GM21515 (cell line): ENCODE data around the gene TRDN.
"Not testable (repeated sequence)": the region's sequence is repeated elsewhere in the genome, so short reads cannot be mapped to it uniquely, and the experiment has no call there.

ENCODE experiments used
- ATAC-seq: cut with Tn5 transposase; IDR thresholded peaks from one replicate; pipeline ENCODE4 v1.9.1; 2021; ENCODE audit not compliant: unreplicated experiment

TRDN gene

DNA sequence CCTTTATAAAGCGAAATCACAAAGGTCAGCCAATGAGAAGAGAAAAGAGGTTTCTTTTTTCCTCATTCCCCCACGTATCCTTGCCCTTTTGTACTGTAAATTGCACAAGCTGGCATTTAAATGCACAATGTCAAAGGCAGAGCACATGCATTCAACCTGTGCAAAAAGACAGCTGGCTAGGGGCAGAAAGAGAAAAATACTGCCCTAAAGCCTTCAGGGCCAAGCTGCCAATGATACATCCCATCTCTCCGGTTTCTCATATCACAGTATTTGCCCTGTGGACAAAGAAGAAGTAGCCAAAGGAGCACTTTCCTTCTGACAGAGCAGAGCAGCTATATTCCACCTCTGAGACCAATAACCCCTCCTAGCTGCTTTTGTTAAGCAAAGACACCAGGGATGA is 219.2 kb downstream of the TRDN start:
- ATAC-seq = no peak

DNA sequence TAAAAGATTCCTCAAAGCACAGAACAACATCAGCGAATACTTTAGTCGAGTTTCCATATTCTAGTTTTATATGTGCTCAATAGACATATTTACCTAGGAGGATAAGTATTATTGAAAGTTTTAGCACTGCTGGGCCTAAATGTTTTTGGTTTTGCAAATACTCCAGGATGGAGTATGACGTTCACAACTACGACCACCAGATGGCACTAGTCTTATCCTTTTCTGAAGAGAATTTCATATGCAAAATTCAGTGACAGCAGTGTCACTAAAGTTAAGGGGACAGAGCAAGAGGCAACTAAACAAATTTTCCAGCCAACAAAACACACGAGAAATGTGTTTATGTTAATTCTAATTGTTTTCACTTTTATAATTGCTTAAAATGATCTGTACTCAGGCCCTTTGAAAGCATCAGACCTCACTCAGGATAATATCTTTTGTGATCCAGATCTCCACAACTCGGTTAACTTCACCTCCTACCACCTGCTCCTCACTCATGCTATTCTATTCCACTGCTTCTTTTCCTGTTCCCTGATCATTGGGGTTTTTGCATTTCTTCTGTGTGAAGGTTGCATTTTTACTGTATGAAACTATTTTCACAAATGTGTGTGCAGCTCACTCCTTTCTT is 220.8 kb downstream of the TRDN start:
- peak; percentile 95 for ATAC-seq

DNA sequence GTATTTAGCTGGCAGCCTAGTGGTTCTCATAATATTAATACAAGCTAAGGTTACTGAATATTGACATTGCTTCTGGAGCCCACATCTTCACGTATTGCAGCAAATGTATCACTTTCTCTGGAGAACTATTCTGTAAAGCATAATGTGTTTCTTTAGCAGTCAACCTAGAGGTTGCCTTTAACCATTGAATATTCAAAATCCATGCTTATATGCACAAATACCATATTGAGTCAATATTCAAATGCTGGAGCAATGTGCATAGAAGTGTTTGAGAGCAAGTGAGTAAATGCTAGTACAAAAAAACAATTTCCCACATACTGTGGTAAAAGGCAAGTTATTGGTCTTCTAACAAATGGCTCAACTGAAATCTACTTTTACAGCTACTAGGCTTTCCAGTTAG is 231.8 kb downstream of the TRDN start:
- no peak for ATAC-seq

DNA sequence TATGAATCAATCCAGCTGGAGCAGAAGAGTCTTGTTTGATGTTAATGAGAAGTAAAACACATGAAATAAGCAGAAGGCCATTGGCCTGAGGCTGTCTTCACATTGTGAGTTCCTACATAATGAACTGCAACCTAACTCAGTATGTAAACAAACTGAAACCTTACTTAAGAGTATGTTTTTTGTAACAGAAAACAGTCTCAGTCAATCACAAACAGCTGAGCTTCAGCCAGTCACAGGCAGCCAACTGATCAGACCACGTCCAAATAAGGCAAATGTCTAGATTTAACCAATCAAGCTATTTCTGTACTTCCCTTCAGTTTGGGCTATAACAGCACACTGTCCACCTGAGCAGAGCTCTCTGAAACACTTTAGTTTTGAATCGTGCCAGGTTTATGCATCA is 234.7 kb downstream of the TRDN start:
- peak; percentile 99 for ATAC-seq

DNA sequence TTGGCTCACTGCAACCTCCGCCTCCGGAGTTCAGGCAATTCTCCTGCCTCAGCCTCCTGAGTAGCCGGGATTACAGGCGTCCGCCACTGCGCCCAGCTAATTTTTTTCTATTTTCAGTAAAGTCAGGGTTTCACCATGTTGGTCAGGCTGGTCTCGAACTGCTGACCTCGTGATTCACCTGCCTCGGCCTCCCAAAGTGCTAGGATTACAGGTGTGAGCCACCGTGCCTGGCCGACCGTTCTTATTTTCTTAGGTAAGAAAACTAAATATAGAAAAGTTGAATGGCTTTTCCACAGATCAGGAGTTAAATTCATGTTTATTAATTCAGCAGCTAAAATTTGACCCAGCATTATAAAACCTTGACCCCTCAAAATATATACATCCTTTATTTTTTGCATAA is 238.7 kb downstream of the TRDN start:
- ATAC-seq = no peak

DNA sequence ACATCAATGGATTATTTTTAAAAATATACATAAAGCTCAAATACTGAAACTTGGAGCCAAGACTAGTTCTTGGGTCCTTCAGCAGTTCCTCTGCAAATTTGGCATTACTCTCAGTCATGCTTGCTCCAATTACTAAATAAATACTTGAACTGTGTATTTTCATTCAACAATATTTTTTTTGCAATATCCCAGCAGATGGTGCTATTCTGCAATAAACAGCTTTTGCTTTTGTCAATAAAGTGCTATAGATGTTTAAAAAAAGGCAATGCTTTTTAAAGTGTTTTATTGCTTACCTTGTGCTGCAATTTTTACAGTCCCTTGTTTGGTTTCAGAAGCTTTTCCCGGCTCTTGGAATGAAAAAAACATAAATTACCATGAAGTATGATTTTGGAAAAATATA is 243.4 kb downstream of the TRDN start:
- ATAC-seq = no peak

DNA sequence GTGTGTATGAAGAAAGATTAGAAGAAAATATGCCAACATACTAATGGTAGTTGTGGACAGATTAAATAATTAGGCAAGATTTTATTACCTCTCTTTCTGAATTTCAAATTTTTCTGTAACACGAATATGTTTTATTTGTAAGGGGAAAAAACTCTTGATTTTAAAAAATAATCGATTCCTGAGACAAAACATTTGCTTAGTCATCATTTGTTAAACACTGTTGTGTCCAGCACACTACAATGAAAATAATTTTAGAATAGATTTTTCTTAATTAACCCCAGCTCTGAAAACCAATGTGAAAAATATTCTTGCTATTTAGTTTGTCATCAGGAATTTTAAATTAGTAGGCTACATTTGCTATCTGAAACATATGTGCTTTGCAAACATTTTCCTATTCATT is 253.0 kb downstream of the TRDN start:
- no peak for ATAC-seq

DNA sequence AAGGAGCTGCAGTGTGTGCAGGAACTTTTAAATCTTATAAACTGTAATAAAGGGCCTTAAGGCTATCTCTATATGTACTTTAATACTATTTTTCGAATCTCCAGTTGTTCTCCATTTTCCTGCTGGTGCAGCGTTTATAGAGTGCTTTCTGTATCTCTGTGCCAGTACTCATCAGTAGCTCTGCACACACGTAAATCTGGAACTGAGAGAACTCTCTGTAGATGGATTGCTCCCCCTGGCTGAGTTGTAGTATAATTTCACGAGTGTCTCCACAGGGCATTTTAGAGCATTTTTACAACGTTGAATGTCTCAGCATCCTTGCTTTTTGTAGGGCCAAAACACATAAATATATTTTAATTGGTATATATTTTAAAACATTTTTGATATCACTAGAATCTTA is 256.5 kb downstream of the TRDN start:
- ATAC-seq = no peak

DNA sequence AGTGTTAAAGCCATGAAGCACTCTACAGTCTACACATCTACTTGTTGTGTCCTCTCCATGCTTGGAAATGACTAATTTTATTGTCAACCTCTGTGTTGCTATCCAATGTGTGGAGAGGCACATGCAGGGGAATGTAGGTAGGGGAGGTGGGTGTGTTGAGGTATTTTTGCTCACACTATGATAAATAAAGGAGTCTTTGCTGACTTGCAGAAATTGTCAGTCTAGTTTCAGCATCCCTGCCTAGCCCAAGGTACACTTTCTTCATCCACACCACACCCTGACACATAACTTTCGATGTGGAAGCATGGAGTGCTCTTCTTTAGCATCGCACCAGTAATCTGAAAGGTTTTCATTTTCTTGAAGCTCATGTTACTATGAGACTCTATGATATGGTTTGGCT is 264.0 kb downstream of the TRDN start:
- no peak for ATAC-seq

DNA sequence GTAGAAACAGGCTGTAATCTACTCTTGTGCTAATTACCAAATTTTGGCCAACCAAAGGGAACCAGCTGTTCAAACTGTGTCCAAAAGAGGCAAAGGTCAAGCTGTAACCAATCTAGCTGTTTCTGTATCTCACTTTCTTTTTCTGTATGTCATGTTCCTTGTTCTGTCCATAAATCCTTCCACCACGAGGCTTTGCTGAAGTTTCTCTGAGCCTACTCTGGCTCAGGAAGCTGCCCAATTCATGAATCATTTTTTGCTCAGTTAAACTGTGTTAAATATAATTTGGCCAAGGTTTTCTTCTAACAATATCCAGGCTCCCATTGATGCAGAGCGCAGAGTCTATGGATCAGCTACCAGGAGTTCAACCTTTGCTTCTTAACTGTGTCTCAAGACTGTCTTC is 272.8 kb downstream of the TRDN start:
- no peak for ATAC-seq

DNA sequence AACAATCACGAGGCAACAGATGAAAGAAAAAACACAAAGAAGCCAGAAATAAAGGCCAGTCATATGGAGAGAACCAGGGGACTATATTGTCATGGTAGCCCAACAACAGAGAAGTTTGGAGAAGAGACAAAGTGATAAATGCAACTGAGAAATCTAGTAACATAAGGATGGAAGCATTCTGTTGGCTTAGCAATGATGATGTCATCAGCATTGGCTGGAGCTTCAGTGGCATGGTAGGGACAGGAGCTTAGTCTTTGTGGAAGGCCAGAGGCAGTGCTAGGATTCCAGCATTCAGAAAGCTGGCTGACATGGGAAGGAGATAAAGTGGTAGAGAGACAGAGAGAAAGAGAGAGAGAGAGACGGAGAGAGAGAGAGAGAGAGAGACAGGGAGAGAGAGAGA is 276.4 kb downstream of the TRDN start:
- no peak for ATAC-seq

DNA sequence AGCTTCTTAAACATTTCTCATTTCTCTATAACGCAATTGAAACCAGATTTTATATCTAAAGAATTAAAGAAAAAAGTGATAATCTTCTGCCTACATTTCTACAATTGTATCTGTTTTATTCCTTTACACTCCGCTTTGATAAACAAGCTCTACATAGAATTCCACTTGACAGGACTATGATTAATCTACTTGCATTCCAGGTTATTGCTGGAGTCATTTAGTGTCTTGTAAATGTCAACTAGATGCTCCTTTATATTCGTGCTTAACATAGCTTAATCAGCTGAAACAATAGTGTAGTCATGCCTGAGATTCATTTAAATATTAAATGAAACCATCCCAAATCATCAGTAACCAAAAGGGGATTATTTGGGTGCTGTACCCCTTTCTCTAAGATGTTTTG is 284.0 kb downstream of the TRDN start:
- ATAC-seq = no peak

DNA sequence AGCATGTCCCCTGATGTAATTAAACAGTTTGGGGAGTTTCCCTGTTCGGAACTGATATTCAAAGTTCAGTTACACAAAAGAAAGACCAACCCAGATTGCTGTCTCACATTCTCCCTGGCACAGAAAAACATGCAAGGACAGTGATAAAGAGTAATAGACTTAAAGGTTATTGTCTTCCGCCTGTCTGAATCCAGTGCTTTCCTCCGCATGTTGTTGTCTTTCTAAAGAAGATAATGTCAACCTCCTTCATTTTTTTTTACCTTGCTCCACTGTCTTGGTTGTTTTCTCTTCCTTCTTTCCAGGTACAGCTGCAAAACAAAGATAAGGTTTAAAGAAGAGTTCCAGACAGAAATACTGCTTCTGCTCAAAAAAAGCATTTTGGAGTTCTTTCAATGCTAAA is 284.5 kb downstream of the TRDN start:
- ATAC-seq = no peak

DNA sequence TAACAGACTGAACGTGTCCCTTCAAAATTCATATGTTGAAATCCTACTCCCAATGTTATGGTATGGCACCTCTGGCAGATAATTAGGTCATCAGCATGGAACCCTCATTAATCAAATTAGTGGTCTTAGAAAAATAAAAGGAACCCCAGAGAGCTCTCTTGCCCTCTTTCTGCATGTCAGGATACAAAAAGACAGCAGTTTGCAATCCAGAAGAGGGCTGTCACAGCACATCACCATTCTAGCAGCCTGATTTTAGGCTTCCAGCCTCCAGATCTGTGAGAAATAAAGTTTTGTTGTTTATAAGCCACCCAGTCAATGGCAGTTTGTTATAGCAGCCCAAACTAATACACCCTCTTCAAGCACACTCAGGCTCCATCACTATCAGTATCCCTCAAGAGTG is 292.9 kb downstream of the TRDN start:
- no peak for ATAC-seq

DNA sequence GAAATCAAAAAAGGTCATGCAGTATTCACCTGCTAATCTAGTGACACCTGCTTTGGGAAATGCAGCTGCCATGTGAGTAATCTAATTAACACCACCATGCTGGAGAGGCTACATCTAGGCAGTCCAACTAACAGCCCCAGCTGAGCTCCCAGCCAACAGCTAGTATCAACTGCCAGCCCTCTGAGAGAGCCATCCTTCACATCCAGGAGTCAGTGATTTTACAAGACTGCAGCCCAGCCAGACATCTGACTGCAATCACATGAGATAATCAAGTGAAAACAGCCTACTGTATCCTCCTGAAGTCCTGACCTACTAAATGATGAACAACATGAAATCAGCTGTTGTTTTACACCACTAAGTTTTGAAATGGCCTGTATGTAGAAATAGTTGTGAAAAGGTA is 298.4 kb downstream of the TRDN start:
- ATAC-seq = no peak

DNA sequence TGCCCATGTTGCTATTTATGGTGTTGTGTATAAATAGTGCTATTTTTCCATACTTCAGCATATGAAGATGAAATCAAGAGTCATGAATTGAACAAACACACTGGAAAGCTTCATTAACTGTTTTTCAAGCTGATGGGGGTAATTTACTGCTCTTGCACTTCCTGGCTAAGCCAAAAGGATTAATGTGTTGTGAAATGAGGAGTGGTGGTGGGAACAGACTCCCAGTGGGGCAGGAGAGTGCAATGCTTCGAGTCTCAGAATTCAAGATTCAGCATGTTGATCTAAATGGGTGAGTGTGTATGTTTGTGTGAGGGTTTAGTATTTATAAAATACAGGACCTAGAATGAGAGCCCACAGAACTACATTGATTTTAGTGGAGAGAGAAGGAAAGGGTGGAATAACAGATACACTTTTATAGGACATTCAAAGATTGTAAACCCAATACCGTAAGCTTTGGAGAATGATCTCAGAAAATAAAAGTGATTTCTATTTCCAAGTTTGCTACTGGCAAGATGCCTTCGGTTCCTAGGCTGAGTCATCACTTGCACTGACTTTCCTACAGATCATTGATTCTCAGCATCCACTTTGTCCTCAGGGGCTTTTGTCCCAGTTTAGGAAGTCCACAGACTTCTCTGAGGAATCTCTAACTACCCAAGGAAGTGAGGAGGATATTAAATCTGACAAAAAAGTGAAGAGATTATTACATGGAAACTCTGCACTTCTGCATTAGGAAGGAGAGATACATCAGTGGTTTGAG is 303.6 kb downstream of the TRDN start:
- no peak for ATAC-seq

DNA sequence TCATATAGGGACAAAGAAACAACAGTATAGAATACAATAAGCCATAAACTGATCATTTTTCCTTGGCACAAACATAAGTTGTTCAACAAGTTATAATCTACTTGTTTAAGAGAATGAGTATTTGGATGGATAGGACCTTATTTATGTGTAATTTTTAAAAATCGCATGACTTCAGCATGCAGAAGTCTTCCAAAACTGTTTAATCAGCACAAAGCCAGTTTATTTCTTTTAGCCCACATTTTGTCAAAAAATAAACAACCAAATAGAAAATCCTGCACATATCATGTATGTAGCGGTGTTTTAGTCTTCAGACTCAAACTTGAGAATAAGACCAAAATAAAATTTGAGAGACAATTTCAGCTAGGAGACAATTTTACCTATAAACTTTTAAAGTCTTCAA is 304.7 kb downstream of the TRDN start:
- no peak for ATAC-seq

DNA sequence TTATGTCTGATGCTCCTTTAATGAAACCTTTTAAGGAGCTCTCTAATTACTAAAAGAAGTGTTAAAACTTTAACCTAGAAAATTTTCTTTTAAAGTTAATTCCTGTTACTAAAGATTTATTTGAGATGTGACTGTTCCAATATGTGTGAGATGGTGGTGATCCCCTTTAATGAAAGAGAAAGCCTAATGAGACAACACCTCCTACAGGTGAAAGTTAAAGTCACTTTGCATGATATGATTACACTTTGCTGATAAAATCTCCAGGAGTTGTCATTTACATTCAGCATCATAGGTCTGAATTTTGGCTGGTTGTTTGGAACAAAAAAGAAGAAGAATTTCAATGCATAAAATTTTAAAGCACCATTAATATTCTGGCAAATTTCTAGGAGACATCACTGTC is 307.4 kb downstream of the TRDN start:
- no peak for ATAC-seq

DNA sequence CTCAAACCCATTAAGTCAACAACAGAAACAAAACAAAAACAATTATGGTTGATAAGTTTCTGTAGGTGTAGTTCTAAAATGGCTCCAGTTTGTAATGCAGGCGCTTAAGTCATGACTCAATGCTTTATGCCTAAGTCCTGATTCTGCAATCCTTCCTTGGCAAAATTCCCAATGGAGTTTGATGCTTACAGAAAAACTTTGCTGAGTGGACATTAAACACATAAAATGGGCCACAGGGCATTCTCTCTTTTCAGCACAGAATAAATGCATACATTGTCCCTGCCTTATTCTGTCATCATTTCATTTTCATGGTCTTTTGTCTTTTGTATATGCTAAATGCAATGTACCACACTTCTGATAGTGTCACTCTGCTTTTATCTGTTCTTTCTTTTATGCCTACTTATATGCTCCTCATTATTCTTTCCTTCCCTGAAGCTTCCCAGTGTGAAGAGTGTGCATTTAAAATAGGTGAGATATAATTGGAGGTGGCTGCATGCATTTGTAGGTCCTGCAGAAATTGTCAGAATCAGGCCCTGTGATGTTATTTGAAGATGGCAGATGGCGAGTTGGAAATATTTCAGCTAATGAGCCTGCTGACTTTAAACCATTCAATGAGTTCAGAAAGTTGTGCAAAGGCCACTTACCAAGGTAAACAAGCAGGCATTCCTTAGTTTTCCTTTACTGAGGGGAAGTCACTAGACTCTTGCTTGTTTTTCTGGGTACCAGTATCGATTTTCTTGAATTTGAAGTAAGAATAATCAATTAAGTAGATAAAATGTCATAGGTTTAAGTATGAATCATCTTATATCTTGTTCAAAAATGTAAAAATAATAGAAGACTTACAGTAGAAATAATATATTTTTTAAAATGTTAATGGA is 313.1 kb downstream of the TRDN start:
- ATAC-seq = no peak

DNA sequence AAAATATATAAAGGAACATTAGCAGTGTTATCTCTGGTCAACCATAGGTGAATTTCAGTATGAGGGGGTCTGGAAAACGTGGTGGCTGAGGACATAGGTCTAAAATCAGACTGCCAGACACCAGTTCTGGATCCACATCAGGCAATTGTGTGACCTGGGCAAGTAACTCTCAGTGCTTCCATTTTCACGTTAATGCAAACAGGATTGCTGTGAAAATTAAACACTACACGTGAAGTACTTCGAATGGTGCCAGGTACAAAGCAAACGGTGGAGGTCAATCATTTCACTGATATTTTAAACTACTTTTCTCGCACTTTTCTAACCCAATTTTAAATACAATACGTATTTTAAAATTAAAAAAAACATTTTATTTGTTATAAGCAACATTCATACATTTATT is 315.7 kb downstream of the TRDN start:
- ATAC-seq = no peak

DNA sequence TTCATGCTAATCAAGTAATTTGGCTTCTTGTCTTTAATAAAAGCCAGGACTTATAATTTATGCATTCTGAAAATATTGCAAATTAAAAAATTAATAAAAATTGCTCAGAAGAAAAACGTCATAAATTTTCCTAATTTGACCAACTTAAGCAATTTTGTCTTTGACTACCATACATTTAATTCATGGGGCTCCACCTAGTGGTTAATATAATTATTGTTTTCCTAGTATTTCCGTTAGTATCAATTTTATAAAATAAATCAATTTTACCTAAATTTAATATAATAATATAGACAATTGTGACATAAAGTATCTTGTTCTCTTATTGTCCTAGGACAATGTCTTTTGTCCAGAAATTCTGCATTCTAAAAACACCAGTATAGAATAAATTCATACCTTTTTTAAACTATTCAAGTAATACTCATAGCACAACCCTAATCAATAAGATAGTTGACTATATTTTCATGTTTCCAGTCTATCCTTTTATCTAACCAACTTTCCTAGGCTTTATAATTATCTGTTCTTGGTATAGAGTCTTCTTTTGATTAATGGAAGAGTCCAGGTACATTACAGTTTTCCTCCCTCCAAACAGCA is 319.9 kb downstream of the TRDN start:
- ATAC-seq = no peak

DNA sequence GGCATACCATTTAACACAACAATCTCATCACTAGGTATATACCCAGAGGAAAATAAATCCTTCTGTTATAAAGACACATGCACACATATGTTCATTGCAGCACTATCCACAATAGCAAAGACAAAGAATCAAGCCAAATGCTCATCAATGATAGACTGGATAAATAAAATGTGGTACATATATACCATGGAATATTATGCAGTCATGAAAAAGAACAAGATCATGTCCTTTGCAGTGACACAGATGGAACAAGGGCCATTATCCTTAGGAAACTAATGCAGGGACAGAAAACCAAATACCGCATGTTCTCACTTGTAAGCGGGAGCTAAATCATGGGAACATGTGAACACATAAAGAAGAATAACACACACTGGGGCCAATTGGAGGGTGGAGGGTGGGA is 322.3 kb downstream of the TRDN start:
- not testable (repeated sequence) for ATAC-seq
